ENCODE results near the gene PODNL1.

DNA sequence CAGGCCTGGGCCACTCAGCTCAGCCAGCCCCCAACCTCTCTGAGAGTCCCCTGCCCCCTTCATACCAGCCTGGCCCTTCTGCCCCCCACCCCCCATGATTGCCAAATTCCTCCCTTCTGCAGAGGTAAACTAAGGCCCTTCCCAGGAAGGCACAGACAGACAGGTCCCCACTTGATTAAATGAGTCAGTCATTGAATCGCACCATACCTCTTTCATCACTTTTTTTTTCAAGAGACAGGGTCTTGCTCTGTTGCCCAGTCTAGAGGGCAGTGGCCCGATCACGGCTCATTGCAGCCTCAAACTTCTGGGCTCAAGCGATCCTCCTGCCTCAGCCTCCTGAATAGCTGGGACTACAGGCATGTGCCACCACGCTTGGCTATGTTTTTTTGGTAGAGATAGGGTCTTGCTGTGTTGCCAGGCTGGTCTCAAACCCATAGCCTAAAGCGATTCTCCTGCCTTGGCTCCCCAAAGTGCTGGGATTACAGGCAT lies 6.0 kb downstream of the PODNL1 start:
- TF ChIP-seq, protein P1, sequence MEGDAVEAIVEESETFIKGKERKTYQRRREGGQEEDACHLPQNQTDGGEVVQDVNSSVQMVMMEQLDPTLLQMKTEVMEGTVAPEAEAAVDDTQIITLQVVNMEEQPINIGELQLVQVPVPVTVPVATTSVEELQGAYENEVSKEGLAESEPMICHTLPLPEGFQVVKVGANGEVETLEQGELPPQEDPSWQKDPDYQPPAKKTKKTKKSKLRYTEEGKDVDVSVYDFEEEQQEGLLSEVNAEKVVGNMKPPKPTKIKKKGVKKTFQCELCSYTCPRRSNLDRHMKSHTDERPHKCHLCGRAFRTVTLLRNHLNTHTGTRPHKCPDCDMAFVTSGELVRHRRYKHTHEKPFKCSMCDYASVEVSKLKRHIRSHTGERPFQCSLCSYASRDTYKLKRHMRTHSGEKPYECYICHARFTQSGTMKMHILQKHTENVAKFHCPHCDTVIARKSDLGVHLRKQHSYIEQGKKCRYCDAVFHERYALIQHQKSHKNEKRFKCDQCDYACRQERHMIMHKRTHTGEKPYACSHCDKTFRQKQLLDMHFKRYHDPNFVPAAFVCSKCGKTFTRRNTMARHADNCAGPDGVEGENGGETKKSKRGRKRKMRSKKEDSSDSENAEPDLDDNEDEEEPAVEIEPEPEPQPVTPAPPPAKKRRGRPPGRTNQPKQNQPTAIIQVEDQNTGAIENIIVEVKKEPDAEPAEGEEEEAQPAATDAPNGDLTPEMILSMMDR (IDR thresholded peaks at IDR 0.05; ENCODE audit: borderline replicate concordance, extremely low read depth, low read length, poor library complexity, severe bottlenecking), result no peak
- no peak for TF ChIP-seq EZH2 (IDR thresholded peaks at IDR 0.05; ENCODE audit: borderline replicate concordance, low read depth, low read length, severe bottlenecking)

Data from DND-41 (cell line).